Right atrium auricular region (tissue), 2 donors: ENCODE results near the gene DYNC2H1. TPM values are rescaled to one million over a fixed set of nuclear protein-coding genes. Genes with fewer than 3 reads are reported as not detected.

ENCODE experiments used
- DNase-seq: peaks from one replicate; pipeline ENCODE4 v3.0.0-alpha.2; 2019; ENCODE audit warnings: low spot score
- H3K27ac ChIP-seq, 2 donors: fragments of 200-600 bp; sonication (generic); 1 replicate in 1 of 2; 2 replicates in 1 of 2; pipeline ENCODE4 v1.5.1; 2016 to 2019
- H3K27me3 ChIP-seq, 2 donors: fragments of 200-600 bp; sonication (generic); one replicate each; pipeline versions ENCODE4 v1.5.1 to v1.6.0; 2017 to 2019
- H3K36me3 ChIP-seq: fragments of 200-600 bp; sonication (generic); one replicate; pipeline ENCODE4 v1.5.1; 2016
- H3K4me1 ChIP-seq, 2 donors: fragments of 200-600 bp; sonication (generic); one replicate each; pipeline versions ENCODE4 v1.5.1 to v1.6.0; 2017 to 2019
- H3K4me3 ChIP-seq, 2 donors: fragments of 200-600 bp; sonication (generic); 1 replicate in 1 of 2; 2 replicates in 1 of 2; pipeline ENCODE4 v1.5.1; 2017 to 2019; ENCODE audit warnings: mild to moderate bottlenecking in 1 of 2, moderate library complexity in 1 of 2
- H3K9me3 ChIP-seq, 2 donors: fragments of 200-600 bp; sonication (generic); one replicate each; pipeline ENCODE4 v1.5.1; 2019
- total RNA-seq, 2 donors: library from RNA; depleted of rRNA; stranded (reverse); fragments of >200 nt; gene quantifications; one replicate each; pipeline ENCODE4 v1.1.0, GENCODE V29; 2016
- TF ChIP-seq, protein P1 (sequence below), 2 donors: fragments of 200-600 bp; sonication (generic); IDR thresholded peaks; one replicate each; pipeline ENCODE4 v1.5.1; 2019; ENCODE audit warnings: antibody characterized with exemption in 2 of 2

DYNC2H1 gene
- total RNA-seq, 2 donors from 2014 or later, result 7.8 to 12.7 TPM

DNA sequence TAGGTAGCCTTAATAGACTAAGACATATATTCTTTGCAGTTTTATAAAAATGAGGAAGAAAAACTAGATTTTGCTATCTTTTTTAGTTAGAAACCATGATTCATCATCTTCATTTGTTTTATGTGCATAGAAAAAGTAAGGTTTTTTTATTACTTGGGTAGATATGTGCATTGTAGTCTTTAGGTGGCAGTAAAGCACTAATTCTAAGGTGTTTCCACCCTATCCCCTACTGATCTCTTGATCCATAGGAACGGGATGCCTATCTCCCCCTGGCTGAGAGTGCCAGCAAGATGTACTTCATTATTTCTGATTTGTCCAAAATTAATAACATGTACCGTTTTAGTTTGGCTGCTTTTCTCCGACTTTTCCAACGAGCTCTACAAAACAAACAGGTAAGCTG is 148.1 kb downstream of the DYNC2H1 start:
- Histone ChIP-seq H3K4me3 (no peak overlapping the region), H3K4me1 (no peaks in the 10 kb centered on the region), H3K9me3 (no peaks in the 10 kb centered on the region), H3K27me3 (no peaks in the 10 kb centered on the region), H3K36me3 (peaks cover 12% of the 10 kb centered on the region), H3K27ac (no peak overlapping the region)
- no peak for DNase-seq
- TF ChIP-seq, protein P1, sequence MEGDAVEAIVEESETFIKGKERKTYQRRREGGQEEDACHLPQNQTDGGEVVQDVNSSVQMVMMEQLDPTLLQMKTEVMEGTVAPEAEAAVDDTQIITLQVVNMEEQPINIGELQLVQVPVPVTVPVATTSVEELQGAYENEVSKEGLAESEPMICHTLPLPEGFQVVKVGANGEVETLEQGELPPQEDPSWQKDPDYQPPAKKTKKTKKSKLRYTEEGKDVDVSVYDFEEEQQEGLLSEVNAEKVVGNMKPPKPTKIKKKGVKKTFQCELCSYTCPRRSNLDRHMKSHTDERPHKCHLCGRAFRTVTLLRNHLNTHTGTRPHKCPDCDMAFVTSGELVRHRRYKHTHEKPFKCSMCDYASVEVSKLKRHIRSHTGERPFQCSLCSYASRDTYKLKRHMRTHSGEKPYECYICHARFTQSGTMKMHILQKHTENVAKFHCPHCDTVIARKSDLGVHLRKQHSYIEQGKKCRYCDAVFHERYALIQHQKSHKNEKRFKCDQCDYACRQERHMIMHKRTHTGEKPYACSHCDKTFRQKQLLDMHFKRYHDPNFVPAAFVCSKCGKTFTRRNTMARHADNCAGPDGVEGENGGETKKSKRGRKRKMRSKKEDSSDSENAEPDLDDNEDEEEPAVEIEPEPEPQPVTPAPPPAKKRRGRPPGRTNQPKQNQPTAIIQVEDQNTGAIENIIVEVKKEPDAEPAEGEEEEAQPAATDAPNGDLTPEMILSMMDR (IDR thresholded peaks at IDR 0.05), result peak in 1 of 2 donors; percentile 34

DNA sequence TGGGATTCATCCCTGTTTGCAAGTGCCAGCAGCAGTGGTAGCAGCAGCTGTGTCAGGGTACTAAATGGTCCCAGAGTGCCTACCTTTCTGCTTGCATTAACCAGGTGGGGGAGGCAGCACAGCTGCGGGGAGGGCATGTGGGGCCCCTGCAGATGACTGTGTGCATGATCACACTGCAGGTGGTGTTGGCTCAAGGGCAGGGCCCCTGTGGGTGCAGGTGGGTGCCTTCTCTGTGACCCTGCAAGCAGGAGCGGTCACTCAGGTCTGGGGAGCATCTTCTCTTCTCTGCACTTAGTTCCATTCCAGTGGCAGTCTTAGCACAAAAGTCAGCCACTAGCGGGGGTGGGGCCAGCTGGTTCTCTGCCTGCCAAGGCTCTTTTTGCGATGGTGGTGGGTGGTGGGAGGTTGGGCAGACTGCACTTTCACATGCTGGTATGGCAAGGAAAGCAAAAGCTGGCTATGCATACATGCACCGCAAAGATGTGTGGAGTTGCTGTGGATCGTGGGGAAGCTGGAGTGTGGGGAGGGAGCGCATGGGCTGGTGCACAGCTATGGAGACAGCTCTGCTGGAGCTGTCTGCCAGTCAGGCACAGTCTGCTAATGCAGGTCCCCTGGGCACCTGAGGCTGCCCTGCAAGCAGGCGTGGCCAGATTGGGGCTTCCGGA is 157.1 kb downstream of the DYNC2H1 start:
- TF ChIP-seq, protein P1 (IDR thresholded peaks at IDR 0.05), result no peak
- Histone ChIP-seq H3K4me3 (no peak overlapping the region), H3K9me3 (no peaks in the 10 kb centered on the region), H3K27ac (no peak overlapping the region), H3K36me3 (peaks cover 10% of the 10 kb centered on the region), H3K27me3 (no peaks in the 10 kb centered on the region), H3K4me1 (no peaks in the 10 kb centered on the region)
- no peak for DNase-seq

DNA sequence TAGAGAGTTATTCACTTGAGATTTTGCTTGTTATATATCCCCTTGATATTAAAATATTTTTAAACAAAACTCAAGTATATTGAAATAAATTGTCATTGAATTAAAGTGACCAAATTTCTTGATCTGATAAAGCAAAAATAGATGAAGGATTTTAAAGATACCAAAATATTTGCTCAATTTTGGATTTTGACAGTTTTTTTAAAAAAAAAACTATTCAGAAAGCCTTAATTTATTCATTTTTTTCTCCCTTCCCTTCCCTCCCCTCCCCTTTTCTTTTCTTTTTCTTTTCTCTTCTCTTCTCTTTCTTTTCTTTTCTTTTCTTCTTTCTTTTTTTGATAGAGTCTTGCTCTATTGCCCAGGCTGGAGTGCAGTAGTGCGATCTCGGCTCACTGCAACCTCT is 163.7 kb downstream of the DYNC2H1 start:
- Histone ChIP-seq H3K36me3 (peaks cover 4% of the 10 kb centered on the region), H3K4me3 (no peak overlapping the region), H3K9me3 (no peaks in the 10 kb centered on the region), H3K4me1 (no peaks in the 10 kb centered on the region), H3K27ac (no peak overlapping the region), H3K27me3 (no peaks in the 10 kb centered on the region)
- DNase-seq, result no peak
- TF ChIP-seq, protein P1 (IDR thresholded peaks at IDR 0.05), result no peak

DNA sequence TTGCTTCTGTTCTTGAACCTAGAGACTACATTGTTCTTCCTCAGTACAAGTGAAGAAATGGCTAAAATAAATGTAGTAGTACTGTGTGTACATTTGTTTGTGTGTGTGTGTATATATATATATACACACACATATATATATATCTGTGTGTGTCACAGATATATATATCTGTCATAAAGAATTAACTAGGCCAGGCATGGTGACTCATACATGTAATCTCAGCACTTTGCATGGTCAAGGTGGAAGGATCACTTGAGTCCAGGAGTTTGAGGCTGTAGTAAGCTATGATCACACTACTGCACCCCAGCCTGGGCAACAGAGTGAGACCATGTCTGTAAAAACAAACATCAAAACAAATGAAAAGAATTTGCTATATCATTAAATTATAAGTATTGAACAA is 164.8 kb downstream of the DYNC2H1 start:
- no peaks in the 10 kb centered on the region for H3K27me3 ChIP-seq
- TF ChIP-seq, protein P1 (IDR thresholded peaks at IDR 0.05), result no peak
- DNase-seq, result no peak
- H3K9me3 ChIP-seq, result no peaks in the 10 kb centered on the region
- H3K4me3 ChIP-seq, result no peak overlapping the region
- H3K4me1 ChIP-seq, result no peaks in the 10 kb centered on the region
- H3K36me3 ChIP-seq, result peaks cover 4% of the 10 kb centered on the region
- no peak overlapping the region for H3K27ac ChIP-seq

DNA sequence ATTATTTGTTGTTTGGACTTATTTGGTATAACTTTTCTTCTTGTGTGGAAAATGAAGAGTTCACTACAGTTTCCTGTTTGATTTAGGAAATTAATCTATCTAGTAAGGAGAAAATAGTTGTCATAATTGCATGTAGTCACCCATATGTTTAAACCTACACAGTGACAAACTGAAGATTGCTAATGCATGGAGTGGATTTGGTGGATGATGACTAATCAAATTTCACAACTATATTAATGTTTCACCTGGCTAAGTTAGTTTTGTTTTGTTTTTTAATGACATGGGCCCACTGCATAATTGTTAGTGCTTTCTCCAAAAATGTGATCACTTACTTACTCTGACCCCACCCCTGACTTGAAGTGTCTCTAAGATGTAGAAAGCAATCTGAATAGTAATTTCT is 170.6 kb downstream of the DYNC2H1 start:
- H3K9me3 ChIP-seq, result no peaks in the 10 kb centered on the region
- DNase-seq, result no peak
- H3K27ac ChIP-seq, result no peak overlapping the region
- no peaks in the 10 kb centered on the region for H3K4me1 ChIP-seq
- no peaks in the 10 kb centered on the region for H3K27me3 ChIP-seq
- TF ChIP-seq, protein P1 (IDR thresholded peaks at IDR 0.05), result no peak
- no peaks in the 10 kb centered on the region for H3K36me3 ChIP-seq
- no peak overlapping the region for H3K4me3 ChIP-seq

DNA sequence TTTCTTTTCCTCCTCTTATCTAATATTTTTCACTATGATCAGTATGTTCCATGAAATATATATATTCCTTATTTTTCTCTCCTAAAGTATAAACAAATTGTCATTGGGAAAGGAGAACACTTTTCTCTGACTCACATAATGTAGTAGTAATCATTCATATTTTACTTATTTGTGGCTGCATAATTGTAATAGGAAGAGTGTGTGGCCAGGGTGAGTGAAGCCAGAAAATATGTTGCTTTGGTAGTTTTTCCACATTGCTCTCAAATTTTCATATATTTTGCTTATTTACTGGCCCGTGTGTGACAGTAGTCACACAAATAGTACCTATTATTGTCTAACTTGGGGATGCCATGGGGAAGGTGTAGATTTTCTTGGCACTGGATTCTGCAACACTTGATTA is 172.1 kb downstream of the DYNC2H1 start:
- no peak for DNase-seq
- Histone ChIP-seq H3K27me3 (no peaks in the 10 kb centered on the region), H3K27ac (no peak overlapping the region), H3K4me3 (no peak overlapping the region), H3K36me3 (no peaks in the 10 kb centered on the region), H3K9me3 (no peaks in the 10 kb centered on the region), H3K4me1 (no peaks in the 10 kb centered on the region)
- TF ChIP-seq, protein P1 (IDR thresholded peaks at IDR 0.05), result no peak
